ENCODE measurements around the gene IMPDH2.
A peak's percentile ranks its signal among the peaks of the same experiment; 100 is the strongest.

DNA sequence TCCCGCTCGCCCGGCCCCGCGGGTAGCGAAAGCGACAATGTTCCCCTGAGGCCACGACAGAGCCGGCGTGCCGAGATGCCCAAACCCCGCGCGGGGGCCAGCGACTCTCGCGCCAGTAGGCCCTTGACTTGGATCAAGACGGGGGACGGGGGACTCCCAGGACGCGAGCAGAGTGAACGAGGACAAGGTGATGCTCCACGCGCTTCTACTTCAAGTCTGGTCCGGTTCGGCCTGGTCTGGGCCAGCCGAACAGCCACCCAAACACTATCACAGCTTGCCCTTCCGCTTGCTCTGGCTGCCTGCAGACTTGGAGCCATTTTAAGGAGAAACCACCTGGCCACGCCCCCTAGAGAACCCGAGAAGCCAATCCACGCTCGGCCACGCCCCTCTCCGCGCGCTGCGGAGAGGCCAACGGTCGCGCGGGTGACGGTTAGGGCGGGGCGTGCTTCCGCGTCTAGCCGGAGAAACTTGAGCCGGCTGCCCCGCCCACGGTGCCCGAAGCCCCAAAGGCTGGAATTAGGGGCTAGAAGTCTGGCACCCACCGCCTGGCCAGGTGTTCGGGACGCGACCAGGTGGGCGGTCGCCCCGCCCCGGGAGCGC lies 7.9 kb downstream of the IMPDH2 start:
- TF ChIP-seq EP300 (IDR thresholded peaks at IDR 0.05) (no peak), POLR2A (IDR thresholded peaks at IDR 0.05) (peak; percentile 91 to 95), POLR2AphosphoS5 (IDR thresholded peaks at IDR 0.05) (peak; percentile 93 to 100 (median 98))
- TF ChIP-seq, protein P1, sequence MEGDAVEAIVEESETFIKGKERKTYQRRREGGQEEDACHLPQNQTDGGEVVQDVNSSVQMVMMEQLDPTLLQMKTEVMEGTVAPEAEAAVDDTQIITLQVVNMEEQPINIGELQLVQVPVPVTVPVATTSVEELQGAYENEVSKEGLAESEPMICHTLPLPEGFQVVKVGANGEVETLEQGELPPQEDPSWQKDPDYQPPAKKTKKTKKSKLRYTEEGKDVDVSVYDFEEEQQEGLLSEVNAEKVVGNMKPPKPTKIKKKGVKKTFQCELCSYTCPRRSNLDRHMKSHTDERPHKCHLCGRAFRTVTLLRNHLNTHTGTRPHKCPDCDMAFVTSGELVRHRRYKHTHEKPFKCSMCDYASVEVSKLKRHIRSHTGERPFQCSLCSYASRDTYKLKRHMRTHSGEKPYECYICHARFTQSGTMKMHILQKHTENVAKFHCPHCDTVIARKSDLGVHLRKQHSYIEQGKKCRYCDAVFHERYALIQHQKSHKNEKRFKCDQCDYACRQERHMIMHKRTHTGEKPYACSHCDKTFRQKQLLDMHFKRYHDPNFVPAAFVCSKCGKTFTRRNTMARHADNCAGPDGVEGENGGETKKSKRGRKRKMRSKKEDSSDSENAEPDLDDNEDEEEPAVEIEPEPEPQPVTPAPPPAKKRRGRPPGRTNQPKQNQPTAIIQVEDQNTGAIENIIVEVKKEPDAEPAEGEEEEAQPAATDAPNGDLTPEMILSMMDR (IDR thresholded peaks at IDR 0.05): no peak
